Measurements from ENCODE around the gene APMAP. TPM values are rescaled to one million over a fixed set of nuclear protein-coding genes. Genes with fewer than 3 reads are reported as not detected.

Gene APMAP
- total and polyA plus RNA-seq, 10 of the 15 experiments (the other 5 are each of a cell fraction or from before 2014, with no cell fraction given) = 12.1 to 60.2 (median 32.7) TPM

DNA sequence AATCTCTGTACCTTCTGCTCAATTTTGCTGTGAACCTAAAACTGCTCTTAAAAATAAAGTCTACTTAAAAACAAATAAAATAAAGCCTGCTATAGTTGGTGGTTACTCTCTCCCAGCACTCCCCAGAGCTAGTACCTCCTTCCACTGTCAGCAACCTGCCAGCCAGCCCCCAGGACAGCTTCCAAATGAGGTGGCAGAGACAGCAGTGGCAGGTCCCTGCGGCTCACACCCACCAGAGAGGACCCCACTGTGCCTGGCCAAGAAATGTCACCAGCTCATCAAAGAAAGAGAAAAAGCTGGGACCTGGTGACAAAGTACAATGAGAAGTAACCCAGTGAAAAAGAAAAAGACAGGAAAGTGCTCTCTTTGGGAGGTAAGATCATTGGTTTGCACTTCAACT, 15.2 kb downstream of the APMAP start (continued):
- TF ChIP-seq, protein P1, sequence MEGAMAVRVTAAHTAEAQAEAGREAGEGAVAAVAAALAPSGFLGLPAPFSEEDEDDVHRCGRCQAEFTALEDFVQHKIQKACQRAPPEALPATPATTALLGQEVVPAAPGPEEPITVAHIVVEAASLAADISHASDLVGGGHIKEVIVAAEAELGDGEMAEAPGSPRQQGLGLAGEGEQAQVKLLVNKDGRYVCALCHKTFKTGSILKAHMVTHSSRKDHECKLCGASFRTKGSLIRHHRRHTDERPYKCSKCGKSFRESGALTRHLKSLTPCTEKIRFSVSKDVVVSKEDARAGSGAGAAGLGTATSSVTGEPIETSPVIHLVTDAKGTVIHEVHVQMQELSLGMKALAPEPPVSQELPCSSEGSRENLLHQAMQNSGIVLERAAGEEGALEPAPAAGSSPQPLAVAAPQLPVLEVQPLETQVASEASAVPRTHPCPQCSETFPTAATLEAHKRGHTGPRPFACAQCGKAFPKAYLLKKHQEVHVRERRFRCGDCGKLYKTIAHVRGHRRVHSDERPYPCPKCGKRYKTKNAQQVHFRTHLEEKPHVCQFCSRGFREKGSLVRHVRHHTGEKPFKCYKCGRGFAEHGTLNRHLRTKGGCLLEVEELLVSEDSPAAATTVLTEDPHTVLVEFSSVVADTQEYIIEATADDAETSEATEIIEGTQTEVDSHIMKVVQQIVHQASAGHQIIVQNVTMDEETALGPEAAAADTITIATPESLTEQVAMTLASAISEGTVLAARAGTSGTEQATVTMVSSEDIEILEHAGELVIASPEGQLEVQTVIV (IDR thresholded peaks at IDR 0.05; ENCODE audit: borderline replicate concordance, partially characterized antibody) = no peak
- no peak for TF ChIP-seq PAX8 (IDR thresholded peaks at IDR 0.05)
- no peak for TF ChIP-seq SMAD1 (IDR thresholded peaks at IDR 0.05; ENCODE audit: low read depth, partially characterized antibody)

DNA sequence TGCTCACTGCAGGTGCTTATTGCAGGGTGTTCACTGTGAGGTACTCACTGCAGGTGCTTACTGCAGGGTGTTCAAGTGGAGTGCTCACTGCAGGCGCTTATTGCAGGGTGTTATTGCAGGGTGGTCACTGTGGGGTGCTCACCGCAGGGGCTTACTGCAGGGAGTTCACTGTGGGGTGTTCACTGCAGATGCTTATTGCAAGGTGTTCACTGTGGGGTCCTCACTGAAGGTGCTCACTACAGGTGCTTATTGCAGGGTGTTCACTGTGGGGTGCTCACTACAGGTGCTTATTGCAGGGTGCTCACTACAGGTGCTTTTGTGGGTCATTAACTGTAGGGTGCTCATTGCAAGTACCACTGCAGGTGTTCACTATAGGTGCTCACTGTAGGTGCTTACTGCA, 20.2 kb downstream of the APMAP start:
- BruUV-seq (replicated peaks) = no TSS peak
- WGBS (ENCODE audit: insufficient coverage, insufficient replicate concordance, low lambda C conversion rate, missing lambda C conversion rate) = 96% methylated on average over 2 of the region's 2 CpGs
- Histone ChIP-seq H4K20me1 (ENCODE audit: control insufficient read depth, insufficient read depth) (no peaks in the 10 kb centered on the region), H2AFZ (ENCODE audit: control insufficient read depth, low read depth, low read length) (no peak overlapping the region), H3K27ac (ENCODE audit: control insufficient read depth, insufficient read depth) (no peak overlapping the region), H3K36me3 (ENCODE audit: control insufficient read depth in 2 of 2, insufficient read depth in 2 of 2, low read length in 1 of 2) (peaks cover 25 to 30% of the 10 kb centered on the region in 2 experiments), H3K9ac (ENCODE audit: control insufficient read depth, insufficient read depth, low read length) (no peak overlapping the region), H3K4me2 (ENCODE audit: control insufficient read depth, insufficient read depth) (no peak overlapping the region), H3K27me3 (replicated peaks in 1 of 2; ENCODE audit: control insufficient read depth in 2 of 2, insufficient read depth in 2 of 2, low read length in 1 of 2) (no peaks in the 10 kb centered on the region), H3K9me3 (replicated peaks; ENCODE audit: control insufficient read depth, insufficient read depth, low read length) (peaks cover 8% of the 10 kb centered on the region; the same call in 2 of the 3 replicates), H3K79me2 (ENCODE audit: control insufficient read depth, insufficient read depth, low read length) (no peaks in the 10 kb centered on the region), H3K4me3 (no peak overlapping the region), H3K4me1 (ENCODE audit: control insufficient read depth, insufficient read depth, low read length) (no peaks in the 10 kb centered on the region)
- FAIRE-seq = no peak
- ChIA-PET SMC1A (ENCODE audit: uncharacterized antibody, unreplicated experiment) (no interaction called here), RAD21 (ENCODE audit: unreplicated experiment) (no interaction called here), POLR2A (no interaction called here), CTCF (no interaction called here)
- no peak for DNase-seq (ENCODE audit: low read depth, low spot score)
- intact Hi-C loops (cut with micrococcal nuclease; ENCODE audit: unreplicated experiment) (no loop called here), in situ Hi-C loops (cut with MboI) (loop anchor here (5.0 kb wide), 1 partner anchor 50 kb away; no protein-coding TSS in a partner anchor)
- no peak for ATAC-seq
- TF ChIP-seq CREB1 (IDR thresholded peaks at IDR 0.05; ENCODE audit: low read depth) (no peak), PML (IDR thresholded peaks at IDR 0.05; ENCODE audit: low read length) (no peak), FOS (IDR thresholded peaks at IDR 0.05; ENCODE audit: borderline replicate concordance, extremely low read depth, insufficient read length) (no peak), MEF2A (IDR thresholded peaks at IDR 0.05; ENCODE audit: insufficient read depth, low read depth, low read length) (no peak), ATF7 (IDR thresholded peaks at IDR 0.05; ENCODE audit: low read depth) (no peak), WRNIP1 (IDR thresholded peaks at IDR 0.05; ENCODE audit: borderline replicate concordance, low read depth, low read length) (no peak), JUND (IDR thresholded peaks at IDR 0.05; ENCODE audit: low read depth, low read length) (no peak)
- TF ChIP-seq, protein P2, sequence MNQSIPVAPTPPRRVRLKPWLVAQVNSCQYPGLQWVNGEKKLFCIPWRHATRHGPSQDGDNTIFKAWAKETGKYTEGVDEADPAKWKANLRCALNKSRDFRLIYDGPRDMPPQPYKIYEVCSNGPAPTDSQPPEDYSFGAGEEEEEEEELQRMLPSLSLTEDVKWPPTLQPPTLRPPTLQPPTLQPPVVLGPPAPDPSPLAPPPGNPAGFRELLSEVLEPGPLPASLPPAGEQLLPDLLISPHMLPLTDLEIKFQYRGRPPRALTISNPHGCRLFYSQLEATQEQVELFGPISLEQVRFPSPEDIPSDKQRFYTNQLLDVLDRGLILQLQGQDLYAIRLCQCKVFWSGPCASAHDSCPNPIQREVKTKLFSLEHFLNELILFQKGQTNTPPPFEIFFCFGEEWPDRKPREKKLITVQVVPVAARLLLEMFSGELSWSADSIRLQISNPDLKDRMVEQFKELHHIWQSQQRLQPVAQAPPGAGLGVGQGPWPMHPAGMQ (IDR thresholded peaks at IDR 0.05; ENCODE audit: borderline replicate concordance) = no peak
- TF ChIP-seq, protein P3, sequence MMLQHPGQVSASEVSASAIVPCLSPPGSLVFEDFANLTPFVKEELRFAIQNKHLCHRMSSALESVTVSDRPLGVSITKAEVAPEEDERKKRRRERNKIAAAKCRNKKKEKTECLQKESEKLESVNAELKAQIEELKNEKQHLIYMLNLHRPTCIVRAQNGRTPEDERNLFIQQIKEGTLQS (IDR thresholded peaks at IDR 0.05; ENCODE audit: borderline replicate concordance, extremely low read depth, low read depth, low read length) = no peak
